Measurements from ENCODE around the gene TSPYL2.

GRCh38 chrX:53065104-53065503, 17.1 kb upstream of the TSPYL2 start:
- TF ChIP-seq GATA2 (IDR thresholded peaks at IDR 0.05; ENCODE audit: low read depth, low read length) (no peak), GATA3 (IDR thresholded peaks at IDR 0.05; ENCODE audit: low read depth, low read length) (no peak)
